ENCODE data around the gene TMED7. TPM values are rescaled to one million over a fixed set of nuclear protein-coding genes. Genes with fewer than 3 reads are reported as not detected.
"Not testable (repeated sequence)": the region's sequence is repeated elsewhere in the genome, so short reads cannot be mapped to it uniquely, and the experiment has no call there.

Gene TMED7
- total RNA-seq (2014; rRNA removed; shearing (Covaris generic)): 113 and 121 TPM in 2 replicates

- peak; percentile 100 for DNase-seq (ENCODE audit: low read depth)
Measured at GRCh38 chr5:115625579-115626444, at the start of gene TMED7. TMED7 (minus strand) TSS chr5:115626036; CDS start chr5:115625792, 244 bp downstream.

DNA sequence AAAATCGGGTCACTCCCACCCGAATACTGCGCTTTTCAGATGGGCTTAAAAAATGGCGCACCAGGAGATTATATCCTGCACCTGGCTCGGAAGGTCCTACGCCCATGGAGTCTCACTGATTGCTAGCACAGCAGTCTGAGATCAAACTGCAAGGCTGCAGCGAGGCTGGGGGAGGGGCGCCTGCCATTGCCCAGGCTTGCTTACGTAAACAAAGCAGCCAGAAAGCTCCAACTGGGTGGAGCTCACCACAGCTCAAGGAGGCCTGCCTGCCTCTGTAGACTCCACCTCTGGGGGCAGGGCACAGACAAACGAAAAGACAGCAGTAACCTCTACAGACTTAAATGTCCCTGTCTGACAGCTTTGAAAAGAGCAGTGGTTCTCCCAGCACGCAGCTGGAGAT is 48.9 kb upstream of the TMED7 start:
- not testable (repeated sequence) for DNase-seq (ENCODE audit: low read depth)

DNA sequence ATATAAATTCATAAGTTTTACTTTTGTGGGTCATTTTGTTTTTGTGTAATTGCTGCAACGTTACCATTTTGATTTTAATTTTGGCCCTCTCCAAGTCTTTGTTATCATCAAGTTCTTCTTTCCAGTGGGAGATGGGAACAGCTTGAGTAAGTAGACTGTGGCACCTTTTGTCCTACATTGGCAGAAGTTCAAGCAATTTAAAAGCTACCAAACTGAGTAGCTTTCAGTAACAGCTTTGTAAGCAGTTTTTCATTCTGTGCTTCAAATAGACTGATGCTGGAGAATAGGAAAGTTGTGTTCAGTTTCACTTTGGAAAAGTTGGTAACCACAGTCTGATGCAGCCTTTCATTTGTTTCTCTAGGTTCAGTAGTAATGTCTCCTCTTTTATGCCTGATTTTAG is 47.8 kb upstream of the TMED7 start:
- DNase-seq (ENCODE audit: low read depth): no peak

- DNase-seq (ENCODE audit: low read depth): no peak
Measured at GRCh38 chr5:115671939-115672338, 46.1 kb upstream of the TMED7 start.

GRCh38 chr5:115666023-115666422 is 40.2 kb upstream of the TMED7 start:
- no peak for DNase-seq (ENCODE audit: low read depth)

DNA sequence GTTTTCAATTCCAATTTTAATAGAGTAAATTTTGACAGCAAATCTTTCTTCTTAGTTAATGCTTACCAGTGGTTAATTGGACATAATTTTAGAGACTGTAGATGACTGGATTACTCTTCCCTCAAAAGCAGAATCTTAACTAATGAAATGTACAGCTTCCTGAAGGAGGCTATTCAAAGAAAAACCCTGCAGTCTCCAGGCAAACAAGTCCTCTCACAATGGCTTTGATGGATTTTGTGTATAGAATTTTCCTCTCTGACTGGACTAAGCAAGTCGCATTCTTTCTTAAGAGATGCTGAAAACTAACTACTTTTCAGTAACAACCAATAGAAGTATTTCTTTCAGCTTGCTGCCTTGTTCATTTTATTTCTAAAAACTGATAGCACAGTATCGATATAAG is 35.7 kb upstream of the TMED7 start:
- no peak for DNase-seq (ENCODE audit: low read depth)

GRCh38 chr5:115661101-115661500 is 35.3 kb upstream of the TMED7 start:
- no peak for DNase-seq (ENCODE audit: low read depth)

DNA sequence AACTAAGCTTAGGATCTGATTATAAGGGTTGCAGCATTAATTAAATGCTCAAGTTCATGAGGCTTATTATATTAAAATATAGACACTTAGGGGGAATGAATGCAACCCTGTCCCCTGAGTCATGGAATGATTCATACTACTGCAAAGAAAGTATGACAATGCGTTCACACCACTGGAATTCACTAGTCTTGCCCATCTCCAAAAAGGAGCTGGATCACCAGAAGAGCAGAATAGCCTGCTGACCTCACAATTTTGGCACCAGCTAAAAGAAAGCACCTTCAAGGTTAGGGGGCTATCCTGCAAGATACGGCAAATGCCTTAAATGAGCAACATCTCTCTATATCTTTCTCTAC is 32.0 kb upstream of the TMED7 start:
- peak; percentile 78 for DNase-seq (ENCODE audit: low read depth)

DNA sequence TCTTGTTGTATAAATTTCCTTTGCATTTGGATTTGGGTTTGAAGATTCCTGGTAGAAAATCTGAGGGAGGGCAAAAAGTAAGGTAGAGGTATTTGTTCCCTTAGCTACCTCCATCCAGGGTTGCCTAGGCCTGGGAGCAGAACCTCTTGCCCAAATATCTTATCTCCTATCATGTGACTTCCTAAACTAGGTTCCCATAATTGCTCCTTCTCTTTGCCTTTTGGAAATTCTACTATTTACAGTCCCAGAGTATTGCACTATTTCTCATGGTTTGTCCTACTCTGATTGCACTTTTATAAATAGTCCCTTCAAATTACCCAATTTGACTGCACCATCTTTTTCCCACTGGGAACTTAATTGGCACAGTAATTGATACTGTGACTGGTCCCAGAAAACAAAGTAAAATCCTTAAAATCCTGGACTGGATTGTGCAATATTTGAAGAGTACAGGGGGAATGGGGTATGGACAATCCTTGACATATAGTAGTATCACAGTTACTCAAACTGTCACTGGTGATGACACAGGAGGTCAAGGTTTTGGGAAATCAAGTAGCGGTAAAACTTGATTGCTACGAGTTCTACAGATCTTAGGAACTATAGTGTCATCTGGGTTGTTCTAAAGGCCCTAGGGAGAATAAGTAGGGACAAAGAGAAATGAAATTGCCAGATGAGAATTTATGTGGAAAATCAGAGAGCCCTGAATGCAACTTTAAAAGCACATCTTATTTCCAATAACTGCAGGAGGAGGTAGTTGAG is 31.5 kb upstream of the TMED7 start:
- DNase-seq (ENCODE audit: low read depth): no peak

DNA sequence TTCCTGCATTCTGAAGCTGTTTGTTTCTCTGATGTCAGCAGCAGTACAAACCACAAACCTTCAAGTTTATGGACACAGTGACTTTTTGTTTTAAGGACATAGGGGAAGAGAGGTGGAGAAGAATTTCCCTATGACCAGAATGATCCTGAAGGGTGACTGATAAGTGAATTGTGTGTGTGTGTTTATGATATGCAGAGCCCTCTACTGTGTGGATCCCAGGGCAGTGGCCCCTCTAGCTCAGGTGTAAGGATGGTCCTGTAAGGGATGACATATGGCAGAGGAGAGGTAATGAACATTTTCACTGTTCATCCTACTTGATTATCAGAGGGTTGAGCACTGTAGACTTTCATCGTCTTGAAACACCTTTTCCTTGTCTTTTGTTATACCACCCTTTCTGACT is 30.6 kb upstream of the TMED7 start:
- no peak for DNase-seq (ENCODE audit: low read depth)

- no peak for DNase-seq (ENCODE audit: low read depth)
Measured at GRCh38 chr5:115655994-115656393, 30.2 kb upstream of the TMED7 start.

- no peak for DNase-seq (ENCODE audit: low read depth)
Measured at GRCh38 chr5:115649541-115649940, 23.7 kb upstream of the TMED7 start.

DNA sequence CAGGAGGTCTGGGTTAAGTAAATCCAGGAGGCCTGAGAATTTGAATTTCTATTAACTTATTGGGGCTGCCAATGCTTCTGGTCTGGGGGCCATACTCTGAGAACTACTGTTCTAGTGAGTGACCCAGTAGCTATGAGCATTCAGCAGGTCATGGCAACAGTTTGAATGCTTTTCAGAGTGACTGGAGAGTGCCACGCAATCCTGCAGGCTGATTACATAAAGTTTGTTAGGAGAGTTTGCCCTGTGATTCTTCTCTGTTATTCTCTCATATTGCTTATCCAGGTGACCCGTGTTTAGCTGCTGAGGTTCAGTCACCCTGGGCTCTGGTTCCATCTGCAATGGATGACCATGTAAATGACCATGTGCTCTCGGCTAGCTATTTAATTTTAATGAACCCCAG is 22.2 kb upstream of the TMED7 start:
- no peak for DNase-seq (ENCODE audit: low read depth)

GRCh38 chr5:115645386-115645785 is 19.6 kb upstream of the TMED7 start:
- not testable (repeated sequence) for DNase-seq (ENCODE audit: low read depth)

DNA sequence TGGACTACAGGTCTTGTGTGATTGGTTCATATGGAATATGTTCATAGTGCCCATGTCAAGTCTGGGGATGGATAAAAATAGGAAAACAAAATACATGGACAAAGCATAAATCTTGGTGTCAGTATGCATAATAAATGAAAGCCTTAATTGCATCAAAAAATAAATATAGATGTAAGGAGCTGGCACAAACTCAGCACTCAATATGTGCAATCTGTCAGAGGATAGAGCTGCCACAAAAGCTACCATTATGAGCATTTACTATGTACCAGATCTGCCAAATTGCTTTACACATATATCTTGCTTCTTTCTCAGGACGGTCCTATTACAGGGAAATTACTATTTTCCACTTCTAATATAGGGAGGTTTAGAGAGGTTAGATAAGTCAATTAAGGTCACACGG is 18.2 kb upstream of the TMED7 start:
- DNase-seq (ENCODE audit: low read depth): no peak

DNA sequence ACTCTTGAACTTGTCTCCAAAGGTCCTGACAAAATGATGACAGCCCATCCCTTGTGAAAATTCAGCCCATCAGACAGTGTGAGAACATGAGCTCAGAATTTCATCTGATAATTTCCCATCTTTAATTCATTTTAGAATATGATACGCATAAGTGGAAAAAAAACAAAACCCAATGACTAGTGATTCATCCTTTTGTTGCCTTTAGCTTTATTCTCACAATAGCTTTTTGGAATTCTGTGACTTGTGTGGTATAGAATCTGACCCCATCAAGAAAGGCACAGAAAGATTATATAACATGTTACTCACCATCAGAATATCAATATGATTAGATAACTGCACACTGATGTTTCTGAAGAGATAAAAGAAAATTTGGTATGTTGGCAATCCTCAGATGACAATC is 16.1 kb upstream of the TMED7 start:
- no peak for DNase-seq (ENCODE audit: low read depth)

GRCh38 chr5:115640274-115640673 is 14.4 kb upstream of the TMED7 start:
- no peak for DNase-seq (ENCODE audit: low read depth)

GRCh38 chr5:115639377-115639776 is 13.5 kb upstream of the TMED7 start:
- DNase-seq (ENCODE audit: low read depth): no peak

DNA sequence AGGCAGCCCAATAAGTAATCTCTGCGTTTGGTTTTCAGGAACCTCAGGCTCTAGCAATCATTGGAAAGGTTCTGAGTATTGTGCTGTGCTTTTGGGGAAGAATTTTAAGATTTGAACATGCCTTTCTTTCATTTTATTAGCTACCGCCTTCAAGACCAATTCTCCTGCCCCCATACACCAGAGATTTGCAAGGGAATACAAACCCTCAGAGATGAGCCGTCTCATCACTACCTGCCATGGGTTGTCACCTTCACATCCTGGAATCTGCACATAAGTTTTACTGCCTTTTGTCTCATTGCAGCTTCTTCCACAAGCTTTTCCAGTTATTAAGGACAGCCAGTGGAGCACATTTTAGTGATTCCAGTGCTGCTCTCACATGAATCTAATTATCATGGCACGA is 11.7 kb upstream of the TMED7 start:
- no peak for DNase-seq (ENCODE audit: low read depth)

DNA sequence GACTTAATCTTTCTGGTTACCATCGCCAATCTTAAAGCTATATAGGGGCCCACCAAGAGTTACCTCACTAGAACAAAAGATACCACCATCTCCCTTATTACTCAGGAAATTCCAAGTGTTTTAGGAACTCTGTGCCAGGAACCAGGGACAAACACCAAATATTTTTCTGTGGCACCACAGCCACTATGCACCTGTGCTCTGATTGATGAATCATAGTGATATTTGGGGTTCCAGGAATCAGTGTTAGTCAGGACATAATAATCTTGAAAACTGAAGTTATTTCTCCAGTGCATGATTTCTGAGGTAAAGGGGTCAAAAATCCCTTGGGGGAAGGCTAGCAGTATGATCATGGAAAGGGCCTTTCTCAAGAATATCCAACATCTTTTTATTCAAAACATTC is 10.2 kb upstream of the TMED7 start:
- DNase-seq (ENCODE audit: low read depth): no peak

- DNase-seq (ENCODE audit: low read depth): peak; percentile 87
Measured at GRCh38 chr5:115634343-115635132, 8.7 kb upstream of the TMED7 start.

GRCh38 chr5:115629903-115630302 is 4.1 kb upstream of the TMED7 start:
- no peak for DNase-seq (ENCODE audit: low read depth)
